Endodermal cell (in vitro differentiated cells): ENCODE data around the gene GAGE1. TPM values are rescaled to one million over a fixed set of nuclear protein-coding genes. Genes with fewer than 3 reads are reported as not detected.
"Not testable (repeated sequence)": the region's sequence is repeated elsewhere in the genome, so short reads cannot be mapped to it uniquely, and the experiment has no call there.

Experiments
- DNase-seq: peaks from one replicate; pipeline ENCODE4 v3.0.0-alpha.2; 2017
- H3K27ac ChIP-seq: 2 replicates; pipeline ENCODE4 v1.5.1; 2013; ENCODE audit warnings: mild to moderate bottlenecking, low read depth, low read length, moderate library complexity
- H3K27me3 ChIP-seq: 2 replicates; pipeline ENCODE4 v1.6.1; 2013; ENCODE audit warnings: mild to moderate bottlenecking, low read length, moderate library complexity; ENCODE audit not compliant: insufficient read depth, control insufficient read depth, poor library complexity, severe bottlenecking
- H3K36me3 ChIP-seq: 2 replicates; pipeline ENCODE4 v1.7.0; 2013; ENCODE audit warnings: mild to moderate bottlenecking, low read length, moderate library complexity; ENCODE audit not compliant: control insufficient read depth, insufficient read depth
- H3K4me1 ChIP-seq: one replicate; pipeline ENCODE4 v1.7.0; 2013; ENCODE audit warnings: low read length; ENCODE audit not compliant: control insufficient read depth, insufficient read depth
- H3K4me3 ChIP-seq: 2 replicates; pipeline ENCODE4 v1.5.1; 2013; ENCODE audit warnings: mild to moderate bottlenecking, low read length, moderate library complexity
- H3K9ac ChIP-seq: 2 replicates; pipeline ENCODE4 v1.6.1; 2013; ENCODE audit warnings: mild to moderate bottlenecking, low read length, moderate library complexity; ENCODE audit not compliant: poor library complexity, severe bottlenecking; ENCODE audit errors: extremely low read depth
- H3K9me3 ChIP-seq: 2 replicates; pipeline ENCODE4 v1.6.1; 2013; ENCODE audit warnings: mild to moderate bottlenecking, low read length, moderate library complexity; ENCODE audit not compliant: control insufficient read depth
- H3K27ac Mint-ChIP-seq: 2 replicates; pipeline ENCODE4 v1.8.0; 2020; ENCODE audit warnings: mixed read lengths
- H3K27me3 Mint-ChIP-seq: 2 replicates; pipeline ENCODE4 v1.8.0; 2021; ENCODE audit warnings: mild to moderate bottlenecking, mixed read lengths; ENCODE audit not compliant: insufficient read depth
- H3K36me3 Mint-ChIP-seq: 2 replicates; pipeline ENCODE4 v1.8.0; 2020; ENCODE audit warnings: low read depth, mixed read lengths
- H3K4me1 Mint-ChIP-seq: 2 replicates; pipeline ENCODE4 v1.8.0; 2020; ENCODE audit warnings: mixed read lengths
- H3K4me3 Mint-ChIP-seq: 2 replicates; pipeline ENCODE4 v1.8.0; 2020; ENCODE audit warnings: mild to moderate bottlenecking, moderate library complexity, mixed read lengths
- H3K9me3 Mint-ChIP-seq: 2 replicates; pipeline ENCODE4 v1.8.0; 2020; ENCODE audit warnings: mild to moderate bottlenecking, mixed read lengths
- WGBS, 2 experiments: methylation state at CpG; one replicate each; pipeline versions ENCODE4 v1.1.5 to v1.1.7; 2013; ENCODE audit warnings: missing lambda C conversion rate in 2 of 2, mixed read lengths in 1 of 2; ENCODE audit not compliant: insufficient coverage in 1 of 2, insufficient read length in 1 of 2; 5-methylcytosine and 5-hydroxymethylcytosine counted together
- total RNA-seq, 2 donors: library from RNA; stranded (reverse); fragmentation: NEBNext Ultra II Directional in 1 of 2; extraction: Animal tissue kit (Norgen Biotek cat#: 25700) in 1 of 2; gene quantifications; 2 replicates in 1 of 2; 3 replicates in 1 of 2; pipeline ENCODE4 v1.2.1, GENCODE V29; 2021
- TF ChIP-seq, protein P1 (sequence below): fragments of 200-600 bp; sonication (generic); conservative IDR thresholded peaks from 2 replicates; pipeline ENCODE4 v1.5.0; 2021; ENCODE audit warnings: antibody characterized with exemption, mild to moderate bottlenecking

Gene GAGE1
- total RNA-seq, 2 donors from 2014 or later: not detected

DNA sequence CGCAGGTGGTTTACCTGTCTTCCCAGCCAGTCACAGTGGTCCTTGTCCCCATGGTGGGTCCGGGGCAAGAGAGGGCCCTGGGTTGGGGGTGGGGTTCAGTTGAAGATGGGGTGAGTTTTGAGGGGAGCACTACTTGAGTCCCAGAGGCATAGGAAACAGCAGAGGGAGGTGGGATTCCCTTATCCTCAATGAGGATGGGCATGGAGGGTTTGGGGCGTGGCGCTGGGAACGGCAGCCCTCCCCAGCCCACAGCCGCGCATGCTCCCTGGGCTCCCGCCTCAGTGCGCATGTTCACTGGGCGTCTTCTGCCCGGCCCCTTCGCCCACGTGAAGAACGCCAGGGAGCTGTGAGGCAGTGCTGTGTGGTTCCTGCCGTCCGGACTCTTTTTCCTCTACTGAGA, 9.6 kb upstream of the GAGE1 start, which contains the start of gene GAGE2A:
Gene GAGE2A (plus strand): TSS at position 301 of the 400 bp plus-strand sequence. CDS start 1,155 bp downstream, outside the sequence.
- not testable (repeated sequence) for H3K9me3 ChIP-seq, DNase-seq, H3K4me3 ChIP-seq, H3K4me3 Mint-ChIP-seq, H3K9ac ChIP-seq, H3K27ac ChIP-seq, H3K4me1 Mint-ChIP-seq, H3K36me3 Mint-ChIP-seq, H3K36me3 ChIP-seq, H3K27me3 ChIP-seq, H3K27me3 Mint-ChIP-seq, H3K4me1 ChIP-seq, H3K9me3 Mint-ChIP-seq, H3K27ac Mint-ChIP-seq
- WGBS, 2 experiments: no CpG with 5 or more reads among the region's 16 CpGs

DNA sequence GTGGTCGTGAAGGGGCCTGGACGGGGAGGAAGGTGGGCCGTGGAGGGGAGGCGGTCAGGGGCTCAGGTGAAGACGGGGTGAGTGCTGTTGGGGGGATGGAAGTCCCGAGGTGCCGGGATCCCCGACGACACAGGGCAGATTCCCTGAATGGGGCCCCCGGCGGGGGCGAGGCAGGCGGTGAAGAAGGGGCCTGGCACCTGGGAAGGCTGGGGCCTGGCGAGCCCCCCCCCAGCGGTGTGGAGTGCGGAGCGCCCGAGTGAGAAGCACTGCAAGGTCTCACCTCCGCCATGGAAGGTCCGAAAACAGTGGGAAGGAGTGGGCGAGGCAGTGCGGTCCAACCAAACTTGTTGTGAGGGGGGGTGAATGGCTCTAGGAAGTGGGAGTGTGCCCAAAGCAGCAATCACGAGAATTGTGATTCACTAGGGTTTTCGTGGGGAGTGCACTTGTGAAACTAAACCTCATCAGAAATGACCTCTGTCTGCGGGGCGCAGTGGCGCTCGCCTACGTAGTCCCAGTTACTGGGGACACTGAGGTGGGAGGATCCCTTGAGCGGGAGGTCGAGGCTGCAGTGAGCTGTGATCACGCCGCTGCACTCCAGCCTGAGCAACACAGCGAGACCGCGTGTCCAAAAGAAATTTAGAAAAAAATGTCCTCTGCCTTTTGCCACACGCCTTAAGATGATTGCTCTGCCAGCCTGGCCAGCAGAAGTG, 8.9 kb upstream of the GAGE1 start:
- not testable (repeated sequence) for H3K9ac ChIP-seq, H3K27me3 Mint-ChIP-seq, H3K36me3 ChIP-seq, H3K27ac ChIP-seq, H3K4me1 Mint-ChIP-seq, H3K27ac Mint-ChIP-seq, H3K36me3 Mint-ChIP-seq, H3K9me3 ChIP-seq, H3K4me3 Mint-ChIP-seq, H3K27me3 ChIP-seq, H3K9me3 Mint-ChIP-seq, DNase-seq, H3K4me1 ChIP-seq, H3K4me3 ChIP-seq
- WGBS, 2 experiments: 96 to 100% methylated on average over 2 to 17 of the region's 37 CpGs

DNA sequence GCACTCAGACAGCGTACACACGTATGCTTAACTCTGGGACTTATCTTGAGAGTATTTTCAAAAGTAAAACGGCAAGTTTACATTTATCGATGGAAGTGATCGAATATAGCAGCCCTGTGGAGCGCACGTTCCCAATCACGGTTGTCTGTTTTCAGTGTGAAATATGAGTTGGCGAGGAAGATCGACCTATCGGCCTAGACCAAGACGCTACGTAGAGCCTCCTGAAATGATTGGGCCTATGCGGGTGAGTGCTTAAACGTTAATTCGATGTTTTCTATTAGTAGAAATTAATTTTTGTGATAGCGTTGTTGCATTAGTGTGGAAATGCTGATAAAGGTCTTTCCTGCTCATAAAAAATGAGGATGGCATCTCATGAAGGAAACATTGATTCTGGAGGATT, 8.3 kb upstream of the GAGE1 start:
- H3K36me3 Mint-ChIP-seq, H3K4me3 ChIP-seq, H3K9me3 ChIP-seq, H3K4me1 Mint-ChIP-seq, H3K27ac ChIP-seq, H3K27ac Mint-ChIP-seq, H3K4me3 Mint-ChIP-seq, H3K36me3 ChIP-seq, H3K9ac ChIP-seq, H3K9me3 Mint-ChIP-seq, H3K27me3 Mint-ChIP-seq, H3K27me3 ChIP-seq, DNase-seq, H3K4me1 ChIP-seq: not testable (repeated sequence)
- 98% methylated on average over 12 of the region's 17 CpGs; no CpG with 5 or more reads in 1 of the 2 experiments for WGBS, 2 experiments

DNA sequence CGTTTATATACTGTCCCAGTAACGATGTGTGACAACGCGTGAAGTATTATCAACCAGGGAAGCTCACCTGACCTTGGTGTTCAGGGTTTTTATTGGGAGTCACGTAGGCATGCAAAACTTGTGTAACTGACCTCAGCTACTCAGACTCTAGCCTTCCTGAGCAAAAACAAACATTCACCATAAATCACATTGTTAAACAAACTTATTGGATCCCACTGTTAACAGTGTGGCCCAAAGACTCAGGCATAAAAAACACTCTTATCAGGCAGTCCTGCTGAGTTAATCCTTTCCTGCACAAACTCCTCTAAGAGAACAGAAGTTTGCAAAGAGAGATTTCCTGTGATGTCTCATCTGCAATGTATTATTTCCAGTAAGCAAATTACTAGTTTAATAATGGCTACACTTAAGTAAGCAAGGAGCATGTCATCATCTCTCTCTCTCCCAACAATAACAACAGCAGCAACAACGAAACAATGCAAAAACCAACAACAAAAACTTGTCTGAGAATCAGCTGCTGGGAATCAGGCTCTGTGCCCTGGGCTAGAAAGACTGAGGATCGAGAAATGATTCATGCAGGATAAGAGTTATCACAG, 12.0 kb downstream of the GAGE1 start:
- WGBS, 2 experiments: 90 to 100% methylated on average over 3 to 7 of the region's 7 CpGs

More for the DNA sequence above, 12.0 kb downstream of the GAGE1 start:
- no peaks in the 10 kb centered on the region for H3K27me3 ChIP-seq
- H3K9me3 ChIP-seq: no peaks in the 10 kb centered on the region
- H3K4me3 Mint-ChIP-seq: no peak overlapping the region
- no peak overlapping the region for H3K4me3 ChIP-seq
- no peaks in the 10 kb centered on the region for H3K36me3 ChIP-seq
- DNase-seq: no peak
- peaks cover 55% of the 10 kb centered on the region for H3K9me3 Mint-ChIP-seq
- TF ChIP-seq, protein P1, sequence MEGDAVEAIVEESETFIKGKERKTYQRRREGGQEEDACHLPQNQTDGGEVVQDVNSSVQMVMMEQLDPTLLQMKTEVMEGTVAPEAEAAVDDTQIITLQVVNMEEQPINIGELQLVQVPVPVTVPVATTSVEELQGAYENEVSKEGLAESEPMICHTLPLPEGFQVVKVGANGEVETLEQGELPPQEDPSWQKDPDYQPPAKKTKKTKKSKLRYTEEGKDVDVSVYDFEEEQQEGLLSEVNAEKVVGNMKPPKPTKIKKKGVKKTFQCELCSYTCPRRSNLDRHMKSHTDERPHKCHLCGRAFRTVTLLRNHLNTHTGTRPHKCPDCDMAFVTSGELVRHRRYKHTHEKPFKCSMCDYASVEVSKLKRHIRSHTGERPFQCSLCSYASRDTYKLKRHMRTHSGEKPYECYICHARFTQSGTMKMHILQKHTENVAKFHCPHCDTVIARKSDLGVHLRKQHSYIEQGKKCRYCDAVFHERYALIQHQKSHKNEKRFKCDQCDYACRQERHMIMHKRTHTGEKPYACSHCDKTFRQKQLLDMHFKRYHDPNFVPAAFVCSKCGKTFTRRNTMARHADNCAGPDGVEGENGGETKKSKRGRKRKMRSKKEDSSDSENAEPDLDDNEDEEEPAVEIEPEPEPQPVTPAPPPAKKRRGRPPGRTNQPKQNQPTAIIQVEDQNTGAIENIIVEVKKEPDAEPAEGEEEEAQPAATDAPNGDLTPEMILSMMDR: no peak
- no peaks in the 10 kb centered on the region for H3K4me1 ChIP-seq
- no peaks in the 10 kb centered on the region for H3K36me3 Mint-ChIP-seq
- H3K4me1 Mint-ChIP-seq: no peaks in the 10 kb centered on the region
- H3K27ac ChIP-seq: no peak overlapping the region
- no peak overlapping the region for H3K9ac ChIP-seq
- H3K27ac Mint-ChIP-seq: no peak overlapping the region
- no peaks in the 10 kb centered on the region for H3K27me3 Mint-ChIP-seq
